C4-2B (cell line): Measurements from ENCODE around the gene KMT2B.

Experiments used
- ZFX ChIP-seq: fragments of 450-650 bp; IDR thresholded peaks from 2 replicates; pipeline ENCODE4 v1.6.1; 2017
- TF ChIP-seq, protein P1 (sequence below): fragments of 450-650 bp; conservative IDR thresholded peaks from 2 replicates; pipeline ENCODE4 v1.5.1; 2017; ENCODE audit warnings: mild to moderate bottlenecking

DNA sequence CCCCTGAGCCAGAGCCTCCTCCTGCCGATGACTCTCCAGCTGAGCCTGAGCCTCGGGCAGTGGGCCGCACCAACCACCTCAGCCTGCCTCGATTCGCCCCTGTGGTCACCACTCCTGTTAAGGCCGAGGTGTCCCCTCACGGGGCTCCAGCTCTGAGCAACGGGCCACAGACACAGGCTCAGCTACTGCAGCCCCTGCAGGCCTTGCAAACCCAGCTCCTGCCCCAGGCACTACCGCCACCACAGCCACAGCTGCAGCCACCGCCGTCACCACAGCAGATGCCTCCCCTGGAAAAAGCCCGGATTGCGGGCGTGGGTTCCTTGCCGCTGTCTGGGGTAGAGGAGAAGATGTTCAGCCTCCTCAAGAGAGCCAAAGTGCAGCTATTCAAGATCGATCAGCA, 3.6 kb downstream of the KMT2B start:
- TF ChIP-seq, protein P1, sequence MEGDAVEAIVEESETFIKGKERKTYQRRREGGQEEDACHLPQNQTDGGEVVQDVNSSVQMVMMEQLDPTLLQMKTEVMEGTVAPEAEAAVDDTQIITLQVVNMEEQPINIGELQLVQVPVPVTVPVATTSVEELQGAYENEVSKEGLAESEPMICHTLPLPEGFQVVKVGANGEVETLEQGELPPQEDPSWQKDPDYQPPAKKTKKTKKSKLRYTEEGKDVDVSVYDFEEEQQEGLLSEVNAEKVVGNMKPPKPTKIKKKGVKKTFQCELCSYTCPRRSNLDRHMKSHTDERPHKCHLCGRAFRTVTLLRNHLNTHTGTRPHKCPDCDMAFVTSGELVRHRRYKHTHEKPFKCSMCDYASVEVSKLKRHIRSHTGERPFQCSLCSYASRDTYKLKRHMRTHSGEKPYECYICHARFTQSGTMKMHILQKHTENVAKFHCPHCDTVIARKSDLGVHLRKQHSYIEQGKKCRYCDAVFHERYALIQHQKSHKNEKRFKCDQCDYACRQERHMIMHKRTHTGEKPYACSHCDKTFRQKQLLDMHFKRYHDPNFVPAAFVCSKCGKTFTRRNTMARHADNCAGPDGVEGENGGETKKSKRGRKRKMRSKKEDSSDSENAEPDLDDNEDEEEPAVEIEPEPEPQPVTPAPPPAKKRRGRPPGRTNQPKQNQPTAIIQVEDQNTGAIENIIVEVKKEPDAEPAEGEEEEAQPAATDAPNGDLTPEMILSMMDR: no peak
- no peak for TF ChIP-seq ZFX
